GM23248 (cell line): ENCODE results near the gene SLC16A12. TPM values are rescaled to one million over a fixed set of nuclear protein-coding genes. Genes with fewer than 3 reads are reported as not detected.

Experiments
- DNase-seq: peaks from one replicate; pipeline ENCODE4 v3.0.0-alpha.2; 2015
- H2AFZ ChIP-seq: fragments of 200-600 bp; sonication (generic); 2 replicates; pipeline ENCODE4 v1.6.1; 2016; ENCODE audit warnings: antibody characterized with exemption
- H3F3A ChIP-seq: fragments of 200-600 bp; sonication (generic); 2 replicates; pipeline ENCODE4 v1.6.1; 2016; ENCODE audit warnings: mild to moderate bottlenecking, antibody characterized with exemption, mixed run types; ENCODE audit not compliant: insufficient read depth
- H3K27ac ChIP-seq: fragments of 200-600 bp; sonication (generic); 2 replicates; pipeline ENCODE4 v1.5.1; 2016; ENCODE audit warnings: mild to moderate bottlenecking
- H3K27me3 ChIP-seq: fragments of 200-600 bp; sonication (generic); replicated peaks from 2 replicates; pipeline ENCODE4 v1.6.1; 2016; ENCODE audit warnings: mild to moderate bottlenecking; ENCODE audit not compliant: insufficient read depth
- H3K36me3 ChIP-seq: fragments of 200-600 bp; sonication (generic); 2 replicates; pipeline ENCODE4 v1.6.1; 2016; ENCODE audit warnings: low read depth, mild to moderate bottlenecking
- H3K4me1 ChIP-seq: fragments of 200-600 bp; sonication (generic); 2 replicates; pipeline ENCODE4 v1.6.1; 2016; ENCODE audit warnings: mild to moderate bottlenecking; ENCODE audit not compliant: insufficient read depth
- H3K4me2 ChIP-seq: fragments of 200-600 bp; sonication (generic); one replicate; pipeline ENCODE4 v1.6.1; 2016; ENCODE audit warnings: mild to moderate bottlenecking; ENCODE audit not compliant: unreplicated experiment
- H3K4me3 ChIP-seq: fragments of 200-600 bp; sonication (generic); 2 replicates; pipeline ENCODE4 v1.5.1; 2016; ENCODE audit warnings: mild to moderate bottlenecking
- H3K79me2 ChIP-seq: fragments of 200-600 bp; sonication (generic); 2 replicates; pipeline ENCODE4 v1.6.1; 2016; ENCODE audit warnings: mild to moderate bottlenecking; ENCODE audit not compliant: insufficient read depth
- H3K9ac ChIP-seq: fragments of 200-600 bp; sonication (generic); 2 replicates; pipeline ENCODE4 v1.6.1; 2016; ENCODE audit warnings: mild to moderate bottlenecking
- H3K9me2 ChIP-seq: fragments of 200-600 bp; sonication (generic); 2 replicates; pipeline ENCODE4 v1.6.1; 2016; ENCODE audit warnings: mixed run types, mild to moderate bottlenecking, moderate library complexity; ENCODE audit not compliant: insufficient read depth
- H3K9me3 ChIP-seq: fragments of 200-600 bp; sonication (generic); one replicate; pipeline ENCODE4 v1.6.1; 2017; ENCODE audit warnings: low read depth
- H4K20me1 ChIP-seq: fragments of 200-600 bp; sonication (generic); 2 replicates; pipeline ENCODE4 v1.6.0; 2016; ENCODE audit not compliant: insufficient read depth
- EZH2 ChIP-seq: fragments of 200-600 bp; sonication (generic); IDR thresholded peaks from 2 replicates; pipeline ENCODE4 v1.6.1; 2018; ENCODE audit warnings: antibody characterized with exemption, mild to moderate bottlenecking; ENCODE audit not compliant: insufficient read depth, poor library complexity, severe bottlenecking
- EZH2phosphoT487 ChIP-seq: fragments of 200-600 bp; sonication (generic); IDR thresholded peaks from 2 replicates; pipeline ENCODE4 v1.6.1; 2018; ENCODE audit warnings: antibody characterized with exemption, moderate library complexity, mild to moderate bottlenecking, low read depth; ENCODE audit not compliant: insufficient read depth
- WGBS, 2 experiments: methylation state at CpG; one replicate each; pipeline ENCODE4 v1.1.6; 2015 to 2017; ENCODE audit warnings: low lambda C conversion rate in 2 of 2, low coverage in 1 of 2; ENCODE audit errors: missing lambda C conversion rate in 2 of 2; 5-methylcytosine and 5-hydroxymethylcytosine counted together
- in situ Hi-C: fragments of 300-500 bp; cut with MboI; formaldehyde crosslinking; loops from 2 replicates; pipeline ENCODE4 v1.15.0; 2020
- polyA plus RNA-seq: library from polyadenylated mRNA; unstranded; fragments of >200 nt; fragmentation: Nextera tagmentation; extraction: Ambion mirVana; gene quantifications from 2 replicates; pipeline ENCODE4 v1.2.1, GENCODE V29; 2016
- total RNA-seq: library from RNA; depleted of rRNA; stranded (reverse); fragments of >200 nt; shearing (Covaris generic); gene quantifications from 2 replicates; pipeline ENCODE4 v1.2.3, GENCODE V29; 2014

Gene SLC16A12
- total and polyA plus RNA-seq, 2 experiments from 2014 or later, result not detected

DNA sequence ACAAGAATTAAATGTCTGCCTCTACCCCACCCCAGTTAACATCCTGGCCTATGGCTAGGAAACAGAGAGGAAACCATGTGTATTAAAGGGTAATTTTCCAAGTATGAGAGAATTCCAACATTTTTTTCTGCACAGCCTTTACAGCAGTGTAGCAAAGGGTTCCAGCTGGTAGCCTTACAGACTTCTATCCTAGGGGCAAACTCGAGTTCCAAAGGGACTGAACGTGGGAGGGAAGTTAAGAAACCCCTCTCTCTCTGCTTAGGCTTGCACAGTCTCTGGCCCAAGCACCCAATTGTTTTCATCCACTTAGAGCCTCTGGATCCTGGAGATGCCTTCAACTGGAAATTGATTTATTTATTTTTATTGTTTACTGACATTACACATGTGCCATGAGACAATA is 60.3 kb downstream of the SLC16A12 start:
- no peaks in the 10 kb centered on the region for H3K9me3 ChIP-seq
- 28 to 35% methylated on average over 2 of the region's 2 CpGs for WGBS, 2 experiments
- H3K79me2 ChIP-seq, result no peaks in the 10 kb centered on the region
- peaks cover 18% of the 10 kb centered on the region; the same call in 1 of the 2 replicates for H3F3A ChIP-seq
- no peaks in the 10 kb centered on the region for H4K20me1 ChIP-seq
- in situ Hi-C loops, result no loop called here
- H3K9me2 ChIP-seq, result no peaks in the 10 kb centered on the region
- no peak overlapping the region for H3K4me2 ChIP-seq
- peaks cover 26% of the 10 kb centered on the region for H3K4me1 ChIP-seq
- H3K27ac ChIP-seq, result no peak overlapping the region
- H3K9ac ChIP-seq, result no peak overlapping the region
- H2AFZ ChIP-seq, result 0 out of 2 replicates have a peak overlapping the region, but pooled peaks have one; percentile 25
- DNase-seq, result no peak
- no peaks in the 10 kb centered on the region for H3K36me3 ChIP-seq
- TF ChIP-seq EZH2phosphoT487, result no peak
- no peaks in the 10 kb centered on the region for H3K27me3 ChIP-seq
- no peak overlapping the region for H3K4me3 ChIP-seq

DNA sequence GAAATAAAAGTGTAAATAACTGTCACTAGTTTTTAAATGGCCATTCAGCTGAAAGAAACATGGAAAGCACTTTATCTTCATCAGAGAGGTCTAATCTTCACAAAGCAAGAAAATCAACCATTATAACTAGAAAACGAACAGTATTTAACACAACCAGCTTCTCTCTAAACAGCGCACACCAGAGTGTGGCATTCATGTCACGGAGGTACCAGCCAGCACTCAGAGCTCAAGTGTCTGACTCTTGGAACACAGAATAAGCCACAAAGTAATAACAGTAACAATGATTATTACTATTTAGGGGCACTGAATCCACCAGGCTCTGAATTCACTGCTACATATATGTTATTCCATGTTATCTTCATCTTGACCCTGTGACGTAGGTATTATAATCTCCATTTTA is 60.9 kb downstream of the SLC16A12 start:
- Histone ChIP-seq H3K4me2 (no peak overlapping the region), H3K9me2 (no peaks in the 10 kb centered on the region), H3K27ac (no peak overlapping the region), H3K36me3 (no peaks in the 10 kb centered on the region), H3K9ac (no peak overlapping the region), H3K4me1 (peaks cover 20% of the 10 kb centered on the region), H3F3A (peaks cover 16% of the 10 kb centered on the region; the same call in 1 of the 2 replicates), H3K9me3 (no peaks in the 10 kb centered on the region), H3K79me2 (no peaks in the 10 kb centered on the region), H4K20me1 (no peaks in the 10 kb centered on the region), H3K27me3 (no peaks in the 10 kb centered on the region), H2AFZ (no peak overlapping the region), H3K4me3 (no peak overlapping the region)
- 96 to 98% methylated on average over 4 of the region's 4 CpGs for WGBS, 2 experiments
- DNase-seq, result no peak
- in situ Hi-C loops, result no loop called here
- TF ChIP-seq EZH2 (no peak), EZH2phosphoT487 (no peak)

DNA sequence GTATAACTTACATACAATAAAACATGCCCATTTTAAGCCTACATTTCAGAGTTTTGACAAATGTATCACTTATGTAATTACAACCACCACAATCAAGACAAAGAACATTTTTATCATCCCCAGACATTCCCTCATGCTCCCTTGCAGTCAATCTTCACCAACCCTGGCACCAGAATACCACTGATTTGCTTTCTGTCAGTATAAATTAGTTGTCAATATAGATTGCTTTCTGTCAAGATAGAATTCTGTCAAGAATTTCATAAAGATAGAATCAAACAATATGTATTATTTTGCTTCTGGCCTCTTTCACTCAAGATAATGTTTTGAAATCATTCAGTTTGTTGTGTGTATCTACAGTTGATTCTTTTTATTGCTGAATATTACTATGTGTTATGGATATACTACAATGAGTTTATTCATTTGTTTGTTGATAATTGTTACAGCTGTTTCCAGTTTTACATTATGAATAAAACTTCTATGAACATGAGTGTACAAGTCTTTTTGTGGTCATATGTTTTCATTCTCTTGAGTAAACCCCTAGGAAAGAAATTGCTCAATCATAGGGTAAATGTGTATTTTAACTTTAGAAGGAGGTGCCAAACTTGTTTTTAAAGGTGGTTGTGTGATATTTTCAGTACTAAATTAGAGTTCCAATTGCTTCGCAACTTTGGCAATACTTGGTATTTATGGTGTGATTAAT is 64.1 kb downstream of the SLC16A12 start:
- Histone ChIP-seq H3K9me3 (no peaks in the 10 kb centered on the region), H3K36me3 (no peaks in the 10 kb centered on the region), H4K20me1 (no peaks in the 10 kb centered on the region), H2AFZ (no peak overlapping the region), H3K27me3 (no peaks in the 10 kb centered on the region), H3K9me2 (no peaks in the 10 kb centered on the region), H3K4me3 (no peak overlapping the region), H3K27ac (no peak overlapping the region), H3K4me2 (no peak overlapping the region), H3K79me2 (no peaks in the 10 kb centered on the region), H3K4me1 (peaks cover 8% of the 10 kb centered on the region), H3K9ac (no peak overlapping the region), H3F3A (no peaks in the 10 kb centered on the region)
- no peak for TF ChIP-seq EZH2
- no peak for TF ChIP-seq EZH2phosphoT487
- in situ Hi-C loops, result no loop called here
- DNase-seq, result peak; percentile 51
- 94 to 98% methylated on average over 1 of the region's 1 CpG for WGBS, 2 experiments

- no peak for DNase-seq
- WGBS, 2 experiments, result 82 to 84% methylated on average over 2 of the region's 2 CpGs
- H3K27ac ChIP-seq, result no peak overlapping the region
- H2AFZ ChIP-seq, result no peak overlapping the region
- H4K20me1 ChIP-seq, result no peaks in the 10 kb centered on the region
- in situ Hi-C loops, result no loop called here
- H3K27me3 ChIP-seq, result no peaks in the 10 kb centered on the region
- H3K9me2 ChIP-seq, result no peaks in the 10 kb centered on the region
- no peak overlapping the region for H3K4me2 ChIP-seq
- no peaks in the 10 kb centered on the region for H3K79me2 ChIP-seq
- no peaks in the 10 kb centered on the region for H3K36me3 ChIP-seq
- H3K9ac ChIP-seq, result no peak overlapping the region
- no peaks in the 10 kb centered on the region for H3F3A ChIP-seq
- no peaks in the 10 kb centered on the region for H3K9me3 ChIP-seq
- no peak overlapping the region for H3K4me3 ChIP-seq
- peaks cover 8% of the 10 kb centered on the region for H3K4me1 ChIP-seq
- TF ChIP-seq EZH2 (no peak), EZH2phosphoT487 (no peak)
Observed at GRCh38 chr10:89470628-89471027, 64.8 kb downstream of the SLC16A12 start.

- Histone ChIP-seq H3K9ac (no peak overlapping the region), H3F3A (no peaks in the 10 kb centered on the region), H3K27me3 (no peaks in the 10 kb centered on the region), H3K4me3 (no peak overlapping the region), H3K4me1 (peaks cover 8% of the 10 kb centered on the region), H3K4me2 (no peak overlapping the region), H3K27ac (no peak overlapping the region), H4K20me1 (no peaks in the 10 kb centered on the region), H2AFZ (no peak overlapping the region), H3K79me2 (no peaks in the 10 kb centered on the region), H3K9me3 (no peaks in the 10 kb centered on the region), H3K36me3 (no peaks in the 10 kb centered on the region), H3K9me2 (no peaks in the 10 kb centered on the region)
- TF ChIP-seq EZH2 (no peak), EZH2phosphoT487 (no peak)
- no peak for DNase-seq
- in situ Hi-C loops, result no loop called here
Observed at GRCh38 chr10:89469517-89469916, 65.9 kb downstream of the SLC16A12 start.
